ENCODE measurements around the gene NCKIPSD. TPM values are rescaled to one million over a fixed set of nuclear protein-coding genes. Genes with fewer than 3 reads are reported as not detected.

NCKIPSD gene
- total RNA-seq, 1 donor = 17.7 TPM

DNA sequence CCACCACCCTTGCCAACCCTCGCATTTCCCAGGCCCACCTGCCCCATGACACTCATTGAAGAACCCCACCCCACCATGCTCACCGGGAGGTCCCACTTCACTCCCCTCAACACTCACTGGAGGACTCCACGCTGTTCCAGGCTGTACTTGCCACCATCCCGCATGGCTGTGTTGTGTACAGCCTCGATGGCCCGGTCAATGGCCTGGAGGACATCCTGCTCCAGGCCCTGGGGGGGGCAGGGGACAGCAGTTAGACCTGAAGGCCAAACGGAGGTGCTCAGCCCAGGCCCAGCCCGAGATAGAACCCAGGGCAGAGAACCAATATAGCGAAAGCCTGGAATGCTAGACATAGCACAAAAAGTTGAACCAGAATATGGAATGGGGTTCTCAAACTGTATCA is 2.9 kb downstream of the NCKIPSD start:
- H2AFZ ChIP-seq (ENCODE audit: low read length) = no peak overlapping the region
- TF ChIP-seq, protein P1, sequence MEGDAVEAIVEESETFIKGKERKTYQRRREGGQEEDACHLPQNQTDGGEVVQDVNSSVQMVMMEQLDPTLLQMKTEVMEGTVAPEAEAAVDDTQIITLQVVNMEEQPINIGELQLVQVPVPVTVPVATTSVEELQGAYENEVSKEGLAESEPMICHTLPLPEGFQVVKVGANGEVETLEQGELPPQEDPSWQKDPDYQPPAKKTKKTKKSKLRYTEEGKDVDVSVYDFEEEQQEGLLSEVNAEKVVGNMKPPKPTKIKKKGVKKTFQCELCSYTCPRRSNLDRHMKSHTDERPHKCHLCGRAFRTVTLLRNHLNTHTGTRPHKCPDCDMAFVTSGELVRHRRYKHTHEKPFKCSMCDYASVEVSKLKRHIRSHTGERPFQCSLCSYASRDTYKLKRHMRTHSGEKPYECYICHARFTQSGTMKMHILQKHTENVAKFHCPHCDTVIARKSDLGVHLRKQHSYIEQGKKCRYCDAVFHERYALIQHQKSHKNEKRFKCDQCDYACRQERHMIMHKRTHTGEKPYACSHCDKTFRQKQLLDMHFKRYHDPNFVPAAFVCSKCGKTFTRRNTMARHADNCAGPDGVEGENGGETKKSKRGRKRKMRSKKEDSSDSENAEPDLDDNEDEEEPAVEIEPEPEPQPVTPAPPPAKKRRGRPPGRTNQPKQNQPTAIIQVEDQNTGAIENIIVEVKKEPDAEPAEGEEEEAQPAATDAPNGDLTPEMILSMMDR (IDR thresholded peaks at IDR 0.05; ENCODE audit: extremely low read depth, low read depth, low read length) = no peak
- peaks cover 24% of the 10 kb centered on the region for H3K79me2 ChIP-seq (ENCODE audit: insufficient read depth, low read length)
- no peaks in the 10 kb centered on the region for H3K9me3 ChIP-seq (ENCODE audit: low read depth, low read length)
- H3K4me2 ChIP-seq (ENCODE audit: insufficient read depth, low read length) = no peak overlapping the region
- peaks cover 25% of the 10 kb centered on the region for H3K4me1 ChIP-seq (ENCODE audit: insufficient read depth, low read length)
- H3K27me3 ChIP-seq (ENCODE audit: insufficient read depth, low read length) = no peaks in the 10 kb centered on the region
- H4K20me1 ChIP-seq (ENCODE audit: insufficient read depth, low read length) = peaks cover 7% of the 10 kb centered on the region
- no peak overlapping the region for H3K27ac ChIP-seq (ENCODE audit: low read depth, low read length)
- peaks cover 45% of the 10 kb centered on the region for H3K36me3 ChIP-seq (ENCODE audit: insufficient read depth, low read length)
- no peak overlapping the region for H3K4me3 ChIP-seq (ENCODE audit: insufficient read depth, low read length)
- peak; percentile 52 for DNase-seq (ENCODE audit: insufficient read length, low spot score, missing footprints)

DNA sequence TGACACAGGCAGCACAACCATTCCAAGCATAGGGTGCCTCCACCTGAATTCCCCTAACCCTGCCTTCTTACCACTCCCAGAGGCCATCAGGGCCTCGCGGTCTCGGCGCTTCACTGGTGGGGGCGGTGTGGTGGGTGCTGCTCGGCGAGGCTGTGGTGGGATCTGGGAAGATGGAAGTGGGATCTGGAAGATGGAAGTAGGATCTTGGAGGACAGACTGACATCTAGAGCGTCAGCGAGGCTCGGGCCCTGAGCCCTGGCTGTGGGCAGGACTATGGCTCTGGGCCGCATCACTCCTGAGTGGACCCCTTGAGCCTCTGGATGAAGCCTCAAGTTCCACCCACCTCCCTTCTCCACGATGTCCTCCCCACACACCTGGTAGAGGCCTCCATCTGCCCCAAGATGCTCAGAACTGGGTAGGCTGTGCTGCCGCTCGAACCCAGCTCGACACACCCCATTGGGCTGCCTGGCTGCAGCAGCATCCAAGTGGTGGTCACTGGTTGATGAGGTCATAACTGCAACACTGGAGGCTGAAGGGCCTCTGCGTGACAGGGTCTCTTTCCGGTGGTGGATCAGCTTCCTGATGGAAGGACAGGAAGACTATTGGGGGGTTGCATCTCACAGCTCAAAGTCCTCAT is 3.6 kb downstream of the NCKIPSD start:
- Histone ChIP-seq H3K36me3 (ENCODE audit: insufficient read depth, low read length) (peaks cover 39% of the 10 kb centered on the region), H3K4me3 (ENCODE audit: insufficient read depth, low read length) (no peak overlapping the region), H3K79me2 (ENCODE audit: insufficient read depth, low read length) (peaks cover 24% of the 10 kb centered on the region), H3K4me1 (ENCODE audit: insufficient read depth, low read length) (peaks cover 25% of the 10 kb centered on the region), H3K4me2 (ENCODE audit: insufficient read depth, low read length) (no peak overlapping the region), H3K27ac (ENCODE audit: low read depth, low read length) (no peak overlapping the region), H2AFZ (ENCODE audit: low read length) (no peak overlapping the region), H3K9me3 (ENCODE audit: low read depth, low read length) (no peaks in the 10 kb centered on the region), H3K27me3 (ENCODE audit: insufficient read depth, low read length) (no peaks in the 10 kb centered on the region), H4K20me1 (ENCODE audit: insufficient read depth, low read length) (peaks cover 7% of the 10 kb centered on the region)
- DNase-seq (ENCODE audit: insufficient read length, low spot score, missing footprints) = peak; percentile 77
- TF ChIP-seq, protein P1 (IDR thresholded peaks at IDR 0.05; ENCODE audit: extremely low read depth, low read depth, low read length) = no peak

DNA sequence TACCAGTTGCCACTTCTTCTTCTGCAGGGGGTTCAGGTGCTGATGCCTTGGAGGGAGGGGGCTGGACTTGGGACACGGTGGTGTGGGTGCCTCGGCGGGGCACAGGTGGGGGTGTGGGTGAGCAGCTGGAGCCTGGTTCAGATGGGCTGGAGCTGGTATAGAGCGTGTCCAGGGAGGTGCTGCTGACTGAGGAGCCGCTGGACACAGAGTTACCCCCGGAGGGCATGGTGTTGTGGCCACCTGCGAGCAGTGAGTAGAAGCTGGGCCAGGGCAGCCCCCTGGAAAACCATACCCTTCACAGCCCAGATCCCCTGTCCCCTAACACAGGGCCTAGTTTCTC is 4.2 kb downstream of the NCKIPSD start:
- Histone ChIP-seq H4K20me1 (ENCODE audit: insufficient read depth, low read length) (peaks cover 7% of the 10 kb centered on the region), H3K4me1 (ENCODE audit: insufficient read depth, low read length) (peaks cover 25% of the 10 kb centered on the region), H3K4me3 (ENCODE audit: insufficient read depth, low read length) (no peak overlapping the region), H3K27ac (ENCODE audit: low read depth, low read length) (no peak overlapping the region), H2AFZ (ENCODE audit: low read length) (no peak overlapping the region), H3K4me2 (ENCODE audit: insufficient read depth, low read length) (no peak overlapping the region), H3K9me3 (ENCODE audit: low read depth, low read length) (no peaks in the 10 kb centered on the region), H3K36me3 (ENCODE audit: insufficient read depth, low read length) (peaks cover 39% of the 10 kb centered on the region), H3K79me2 (ENCODE audit: insufficient read depth, low read length) (peaks cover 24% of the 10 kb centered on the region), H3K27me3 (ENCODE audit: insufficient read depth, low read length) (no peaks in the 10 kb centered on the region)
- DNase-seq (ENCODE audit: insufficient read length, low spot score, missing footprints) = peak; percentile 66
- TF ChIP-seq, protein P1 (IDR thresholded peaks at IDR 0.05; ENCODE audit: extremely low read depth, low read depth, low read length) = no peak

DNA sequence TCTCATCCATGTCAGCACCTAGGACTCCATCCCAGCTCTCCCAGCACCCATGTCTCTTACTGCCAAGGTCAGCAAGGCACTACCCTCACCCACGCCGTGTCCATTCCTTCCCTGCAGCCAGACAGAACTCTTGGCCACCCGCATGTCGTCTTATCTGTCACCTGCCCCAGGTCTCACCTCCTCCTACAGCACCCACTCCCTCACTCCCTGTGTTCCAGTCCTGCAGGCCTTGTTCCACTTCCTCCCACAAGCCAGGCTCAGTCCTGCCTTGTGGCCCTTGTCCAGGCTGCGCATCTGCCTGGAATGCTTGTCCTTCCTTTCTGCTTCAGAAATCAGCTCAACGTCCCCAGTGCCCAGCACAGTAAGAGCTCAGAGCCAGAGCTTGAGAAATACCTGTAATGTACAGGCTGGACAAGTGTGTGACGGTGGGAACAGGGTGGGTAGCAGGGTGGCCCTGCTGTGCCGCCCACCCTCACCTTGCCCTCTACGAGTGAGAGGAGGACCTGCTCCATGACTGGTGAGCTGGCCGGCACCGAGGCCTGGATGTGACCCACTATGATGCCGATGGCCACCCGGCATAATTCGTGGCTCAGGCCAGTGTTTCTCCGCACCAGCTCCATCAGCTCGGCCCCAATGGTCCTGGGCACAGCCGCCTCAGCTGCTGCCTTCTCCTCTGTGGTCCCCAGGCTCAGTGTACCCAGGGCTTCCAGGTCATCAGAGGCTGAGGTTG is 4.7 kb downstream of the NCKIPSD start:
- H3K79me2 ChIP-seq (ENCODE audit: insufficient read depth, low read length) = peaks cover 24% of the 10 kb centered on the region
- TF ChIP-seq, protein P1 (IDR thresholded peaks at IDR 0.05; ENCODE audit: extremely low read depth, low read depth, low read length) = no peak

More for the DNA sequence above, 4.7 kb downstream of the NCKIPSD start:
- peaks cover 7% of the 10 kb centered on the region for H4K20me1 ChIP-seq (ENCODE audit: insufficient read depth, low read length)
- H2AFZ ChIP-seq (ENCODE audit: low read length) = no peak overlapping the region
- no peaks in the 10 kb centered on the region for H3K27me3 ChIP-seq (ENCODE audit: insufficient read depth, low read length)
- no peaks in the 10 kb centered on the region for H3K9me3 ChIP-seq (ENCODE audit: low read depth, low read length)
- peaks cover 39% of the 10 kb centered on the region for H3K36me3 ChIP-seq (ENCODE audit: insufficient read depth, low read length)
- DNase-seq (ENCODE audit: insufficient read length, low spot score, missing footprints) = peak; percentile 73
- no peak overlapping the region for H3K4me3 ChIP-seq (ENCODE audit: insufficient read depth, low read length)
- peaks cover 25% of the 10 kb centered on the region for H3K4me1 ChIP-seq (ENCODE audit: insufficient read depth, low read length)
- H3K27ac ChIP-seq (ENCODE audit: low read depth, low read length) = no peak overlapping the region
- no peak overlapping the region for H3K4me2 ChIP-seq (ENCODE audit: insufficient read depth, low read length)

Measured in osteoblast (primary cell).